Measurements from ENCODE around the gene APBB2.
A peak's percentile ranks its signal among the peaks of the same experiment; 100 is the strongest.
"Not testable (repeated sequence)": the region's sequence is repeated elsewhere in the genome, so short reads cannot be mapped to it uniquely, and the experiment has no call there.

The APBB2 gene

DNA sequence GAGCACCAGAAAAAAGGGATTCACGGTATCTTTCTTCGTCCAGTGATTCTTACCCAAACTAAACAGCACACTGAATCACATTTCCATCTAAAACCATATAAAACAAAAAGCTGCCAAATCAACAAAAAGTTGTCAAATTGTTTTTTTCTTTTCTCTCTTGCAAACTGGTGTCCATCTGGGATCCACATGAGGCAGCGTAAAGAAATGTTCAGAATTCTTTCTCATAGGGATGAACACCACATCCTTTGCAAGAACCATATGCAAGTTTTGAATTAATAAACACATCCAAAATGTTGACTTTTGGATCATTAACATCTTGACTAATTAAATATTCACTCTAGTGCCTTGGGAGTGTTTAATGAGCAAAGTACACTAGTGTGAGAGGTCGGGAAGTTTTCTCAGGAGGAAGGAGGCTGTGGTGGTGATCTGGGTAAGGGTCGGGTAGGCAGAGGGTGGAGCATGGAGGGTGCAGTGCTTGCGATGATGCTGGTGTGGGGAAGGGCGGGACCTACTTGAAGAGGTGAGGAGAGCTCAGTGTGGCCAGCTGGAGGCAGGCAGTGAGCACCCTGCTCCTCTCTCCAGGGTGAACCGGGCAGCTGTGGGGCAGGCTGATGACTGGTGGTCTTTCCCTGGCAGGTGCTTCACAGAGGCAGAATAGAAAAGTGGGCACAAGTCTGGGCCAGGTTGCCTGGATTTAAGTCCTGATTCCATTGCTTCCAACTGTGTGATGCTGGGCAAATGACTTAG, 391.7 kb downstream of the APBB2 start:
- DNase-seq (ENCODE audit: low spot score) = no peak

DNA sequence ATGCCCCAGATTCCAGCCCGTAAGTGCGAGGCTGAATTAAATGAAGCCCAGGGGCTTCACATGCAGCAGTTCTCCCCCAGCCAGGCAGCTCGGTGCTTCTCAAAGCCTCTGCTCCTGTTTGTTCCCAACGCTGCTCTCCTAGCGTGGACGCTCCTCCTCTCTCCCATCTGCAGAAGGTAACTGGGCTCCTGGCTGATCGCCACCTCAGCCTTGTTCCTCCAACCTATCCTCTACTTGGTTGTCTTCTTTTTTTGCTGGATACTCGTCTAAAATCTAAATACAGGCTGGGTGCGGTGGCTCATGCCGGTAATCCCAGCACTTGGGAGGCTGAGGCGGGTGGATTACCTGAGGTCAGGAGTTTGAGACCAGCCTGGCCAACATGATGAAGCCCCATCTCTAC, 394.2 kb downstream of the APBB2 start:
- no peak for DNase-seq (ENCODE audit: low spot score)

DNA sequence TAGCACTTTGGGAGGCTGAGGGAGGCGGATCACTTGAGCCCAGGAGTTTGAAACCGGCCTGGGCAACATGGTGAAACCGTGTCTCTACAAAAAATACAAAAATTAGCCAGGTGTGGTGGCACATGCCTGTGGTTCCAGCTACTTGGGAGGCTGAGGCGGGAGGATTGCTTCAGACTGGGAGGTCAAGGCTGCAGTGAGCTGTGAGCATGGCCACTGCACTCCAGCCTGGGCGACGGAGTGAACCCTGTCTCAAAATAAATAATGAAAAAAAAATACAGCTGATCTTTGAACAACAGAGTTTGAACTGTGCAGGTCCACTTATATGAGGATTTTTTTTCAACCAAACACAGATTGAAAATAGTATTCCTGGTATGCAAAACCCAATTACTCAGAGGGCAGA, 397.2 kb downstream of the APBB2 start:
- not testable (repeated sequence) for DNase-seq (ENCODE audit: low spot score)

DNA sequence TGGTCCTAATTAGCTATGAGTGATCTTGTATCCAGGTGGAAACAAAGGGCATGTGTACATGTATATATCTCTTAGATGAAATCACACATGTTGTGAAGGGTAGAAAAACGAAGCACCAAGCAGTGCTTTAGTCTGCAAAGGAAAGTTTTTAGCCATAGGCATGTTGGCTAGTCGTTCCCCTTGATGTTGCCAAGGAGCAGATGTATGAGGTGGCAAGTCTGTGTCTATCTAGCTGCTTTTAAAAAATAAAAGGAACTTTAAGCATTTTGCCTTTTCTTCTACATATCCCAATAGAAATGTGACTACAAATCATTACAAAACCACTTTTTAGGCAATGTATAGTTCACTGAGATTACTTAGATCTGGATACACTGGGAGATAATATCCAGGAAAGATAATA, 401.5 kb downstream of the APBB2 start:
- no peak for DNase-seq (ENCODE audit: low spot score)

DNA sequence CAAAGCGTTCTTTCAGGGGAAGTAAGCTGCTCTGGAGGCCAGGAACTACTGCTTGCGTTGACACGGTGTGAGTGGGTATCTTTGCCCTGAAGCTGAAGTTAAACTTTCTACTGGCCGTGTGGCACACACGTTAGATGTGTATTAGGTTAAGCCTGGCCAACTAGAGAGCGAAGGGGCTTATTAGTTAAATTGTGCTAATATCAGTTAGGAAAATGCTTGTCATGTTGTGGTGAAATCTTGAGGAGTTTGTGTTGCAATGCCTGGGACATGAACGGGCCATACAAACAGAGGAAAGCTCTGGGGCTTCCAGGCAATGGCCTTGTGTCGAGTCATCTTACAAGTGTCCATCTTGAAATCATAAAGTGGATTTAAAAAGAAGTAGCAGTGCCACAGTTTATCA, 402.0 kb downstream of the APBB2 start:
- no peak for DNase-seq (ENCODE audit: low spot score)

DNA sequence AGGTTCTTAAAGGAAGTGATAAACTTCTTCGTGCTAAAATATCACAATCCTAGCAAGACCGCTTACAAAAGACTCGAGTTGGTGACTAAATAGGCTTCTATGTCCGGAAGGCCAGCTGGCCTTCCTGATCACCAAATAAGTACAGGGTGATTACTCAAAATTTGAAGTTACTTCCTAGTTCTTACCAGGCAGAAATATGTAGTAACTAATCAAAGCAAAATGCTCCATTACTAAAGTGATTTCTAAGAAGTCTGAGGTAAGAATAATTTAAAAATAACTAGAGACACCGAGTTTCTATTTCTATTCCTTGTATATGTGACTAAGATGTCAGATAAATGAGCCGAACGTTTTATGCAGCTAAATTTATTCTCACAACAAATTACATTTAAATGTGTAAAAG, 402.4 kb downstream of the APBB2 start:
- DNase-seq (ENCODE audit: low spot score) = no peak

DNA sequence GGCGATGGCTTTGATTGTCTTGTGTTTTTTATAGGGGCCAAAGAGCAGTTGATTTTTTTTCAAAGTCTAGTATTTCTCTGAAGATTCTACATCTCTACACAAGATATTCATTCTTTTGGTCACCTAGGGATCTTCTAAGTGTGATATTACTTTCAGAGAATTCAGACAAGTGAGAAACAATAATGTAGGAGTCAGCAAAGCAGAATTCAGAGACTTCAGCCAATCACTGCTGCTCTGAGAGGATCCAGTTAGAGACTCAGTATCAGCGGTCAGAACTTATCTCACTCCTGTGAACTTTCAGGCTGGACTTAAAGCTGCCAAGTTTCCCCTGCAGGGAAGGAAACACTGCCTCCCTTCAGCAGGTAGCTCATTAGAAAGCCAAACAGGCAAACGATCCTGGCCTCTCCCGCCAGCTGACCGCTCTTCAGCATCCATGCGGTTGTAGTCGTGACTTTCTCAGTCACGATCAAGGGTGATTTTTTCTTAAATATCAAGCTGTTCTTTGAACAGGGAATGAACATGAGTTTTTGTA, 405.4 kb downstream of the APBB2 start:
- no peak for DNase-seq (ENCODE audit: low spot score)

DNA sequence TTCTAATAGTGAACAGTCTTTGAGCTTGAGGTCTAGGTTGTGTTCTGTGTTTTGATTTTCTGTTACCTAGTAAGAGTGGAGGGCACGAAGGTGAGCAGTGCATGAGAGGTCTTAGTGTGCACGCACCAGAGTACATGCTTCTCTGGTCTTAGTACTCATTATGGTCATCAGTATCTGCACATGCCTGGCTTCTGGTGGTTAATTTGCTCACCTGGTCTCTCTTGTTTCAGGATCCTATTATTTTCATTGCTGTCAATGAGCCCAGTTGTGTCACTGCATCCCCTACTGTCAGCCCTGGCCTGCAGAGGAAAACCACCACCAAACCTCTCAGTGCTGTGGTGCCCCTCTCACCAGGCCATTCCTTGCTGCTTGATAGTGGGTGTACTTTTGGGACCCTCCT, 409.7 kb downstream of the APBB2 start:
- no peak for DNase-seq (ENCODE audit: low spot score)

DNA sequence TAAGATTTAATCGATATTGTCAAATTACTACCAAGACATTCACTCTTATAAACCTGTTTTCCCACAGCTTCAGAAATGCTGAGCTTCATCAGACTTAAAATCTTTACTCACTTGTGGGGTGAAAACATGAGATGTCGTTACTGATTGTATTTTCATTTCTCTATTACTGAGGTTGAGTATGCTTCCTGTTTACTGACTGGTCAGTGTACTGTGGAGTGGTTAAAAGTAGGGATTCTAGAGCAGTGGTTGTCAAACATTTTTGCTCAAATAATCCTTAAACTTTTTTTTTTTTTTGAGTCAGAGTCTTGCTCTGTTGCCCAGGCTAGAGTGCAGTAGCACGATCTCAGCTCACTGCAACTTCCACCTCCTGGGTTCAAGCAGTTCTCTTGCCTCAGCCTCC, 414.3 kb downstream of the APBB2 start:
- no peak for DNase-seq (ENCODE audit: low spot score)

DNA sequence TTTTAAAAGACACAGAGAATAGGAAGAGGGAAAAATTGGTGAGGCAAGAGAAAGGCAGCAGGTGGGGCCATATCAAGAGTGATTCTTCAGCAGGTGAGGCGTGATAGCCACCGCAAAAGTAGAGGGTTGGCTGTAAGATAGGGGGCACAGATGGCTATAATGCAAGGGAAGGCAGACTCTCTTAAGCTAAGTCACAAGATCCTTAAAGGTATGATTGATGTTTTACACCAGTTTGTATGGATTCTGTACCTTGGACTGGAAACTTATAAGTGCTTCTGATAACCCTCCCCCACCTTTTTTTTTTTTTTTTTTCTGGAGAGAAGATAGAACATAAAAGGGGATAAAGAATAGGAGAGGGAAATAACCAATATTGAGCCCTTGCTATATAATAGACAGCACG, 424.6 kb downstream of the APBB2 start:
- DNase-seq (ENCODE audit: low spot score) = no peak

DNA sequence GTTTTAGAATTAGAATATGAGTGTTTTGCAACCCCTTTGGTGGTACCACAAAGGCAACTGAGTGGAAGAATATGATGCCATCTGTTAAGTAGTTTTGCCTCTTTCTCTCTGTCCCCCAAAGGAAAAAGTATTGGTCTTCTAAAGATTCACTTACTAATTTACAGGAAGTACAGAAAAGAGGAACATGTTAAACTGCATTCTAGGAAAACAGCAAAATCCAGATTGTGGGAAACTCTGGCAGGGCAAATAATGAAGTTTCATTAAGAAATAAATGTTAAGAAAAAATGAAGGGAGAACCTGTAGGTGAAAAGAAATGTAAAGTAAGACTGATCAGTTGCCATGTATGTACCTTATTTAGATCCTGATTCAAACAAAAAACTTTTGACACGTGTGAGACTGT, 425.3 kb downstream of the APBB2 start:
- no peak for DNase-seq (ENCODE audit: low spot score)

DNA sequence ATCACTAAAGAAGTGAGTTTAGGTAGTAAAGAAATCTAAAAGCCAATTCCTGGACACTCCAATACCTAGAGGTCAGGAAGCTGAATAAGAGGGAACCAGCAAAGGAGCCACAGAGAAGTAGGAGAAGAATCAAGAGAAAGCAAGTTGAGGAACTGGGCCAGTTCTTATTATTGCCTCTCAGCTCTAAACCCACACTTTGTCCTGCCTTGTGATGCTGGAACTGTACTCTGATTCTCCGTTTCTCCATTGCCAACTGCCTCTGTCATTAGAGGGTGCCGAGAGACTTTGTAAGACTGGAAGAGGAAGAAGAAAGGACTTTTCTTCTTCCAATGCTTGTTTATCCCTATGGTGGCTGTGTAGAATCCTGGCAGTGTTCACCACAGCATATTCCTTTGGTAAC, 426.0 kb downstream of the APBB2 start:
- DNase-seq (ENCODE audit: low spot score) = no peak

DNA sequence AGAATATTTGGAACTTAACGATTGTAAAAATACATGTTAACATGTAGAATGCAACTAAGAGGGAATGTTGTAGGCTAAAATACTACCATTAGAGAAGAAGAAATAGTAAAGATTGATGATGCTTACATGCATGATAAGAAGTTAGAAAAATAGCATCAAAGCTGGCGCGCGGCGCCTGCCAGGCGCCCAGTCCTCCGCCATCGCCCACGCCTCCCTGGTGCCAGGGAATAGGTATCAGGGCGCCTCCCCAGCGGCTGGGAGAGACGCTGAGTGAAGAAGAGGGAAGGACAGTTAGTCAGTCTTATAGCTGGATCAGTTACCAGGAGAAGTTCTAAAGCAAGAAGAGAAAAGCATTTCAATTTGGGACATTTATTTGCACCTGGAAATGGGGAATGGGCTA, 428.6 kb downstream of the APBB2 start:
- DNase-seq (ENCODE audit: low spot score) = no peak

DNA sequence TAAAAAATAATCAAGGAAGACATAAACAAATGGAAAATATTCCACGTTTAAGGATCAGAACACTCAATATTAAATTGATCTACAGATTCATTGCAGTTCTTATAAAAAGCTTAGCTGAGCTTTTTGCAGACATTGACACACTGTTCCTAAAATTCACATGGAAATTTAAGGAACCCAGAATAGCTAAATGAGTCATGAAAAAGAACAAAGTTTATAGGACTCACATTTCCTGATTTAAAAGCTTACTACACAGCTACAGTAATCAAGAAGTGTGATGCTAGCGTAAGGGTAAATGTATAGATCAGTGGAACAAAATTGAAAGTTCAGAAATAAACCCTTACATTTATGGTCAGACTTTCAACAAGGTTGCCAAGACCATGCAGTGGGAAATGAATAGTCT, 431.5 kb downstream of the APBB2 start:
- no peak for DNase-seq (ENCODE audit: low spot score)

DNA sequence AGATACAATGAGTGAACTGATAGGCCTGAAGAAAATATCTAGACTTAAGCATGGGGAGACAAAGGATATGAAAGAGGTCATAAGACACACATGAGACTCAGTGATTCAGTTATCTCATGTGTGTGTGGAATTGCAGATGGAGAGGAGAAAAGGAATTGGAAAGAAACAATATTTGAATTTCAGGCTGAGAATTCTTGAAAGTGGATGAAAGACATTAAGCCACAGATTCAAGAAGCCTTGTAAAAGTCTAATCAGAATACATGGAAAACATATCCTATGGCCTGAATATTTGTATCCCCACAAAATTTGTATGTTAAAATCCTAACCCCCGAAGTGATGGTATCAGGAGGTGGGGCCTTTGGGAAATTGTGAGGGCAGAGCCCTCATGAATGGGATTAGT, 436.3 kb downstream of the APBB2 start:
- no peak for DNase-seq (ENCODE audit: low spot score)

DNA sequence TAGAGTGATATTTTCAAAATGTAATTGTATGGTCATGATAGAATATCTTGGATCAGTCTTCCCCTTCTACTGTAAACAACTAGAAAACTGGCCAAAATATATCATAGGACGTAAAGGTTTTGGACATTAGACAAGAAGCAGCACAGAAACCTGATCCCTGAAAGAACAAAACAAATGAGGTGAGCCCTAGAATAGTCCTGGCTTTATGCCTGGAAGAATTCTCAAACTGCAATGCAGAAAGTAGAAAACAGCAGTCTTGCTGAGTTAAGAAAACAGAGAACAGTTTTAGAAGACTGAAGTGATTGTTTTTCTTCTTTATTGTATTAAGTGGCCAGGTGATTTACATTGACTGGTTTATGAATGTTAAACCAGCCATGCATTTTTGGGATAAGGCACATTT, 445.1 kb downstream of the APBB2 start:
- no peak for DNase-seq (ENCODE audit: low spot score)

DNA sequence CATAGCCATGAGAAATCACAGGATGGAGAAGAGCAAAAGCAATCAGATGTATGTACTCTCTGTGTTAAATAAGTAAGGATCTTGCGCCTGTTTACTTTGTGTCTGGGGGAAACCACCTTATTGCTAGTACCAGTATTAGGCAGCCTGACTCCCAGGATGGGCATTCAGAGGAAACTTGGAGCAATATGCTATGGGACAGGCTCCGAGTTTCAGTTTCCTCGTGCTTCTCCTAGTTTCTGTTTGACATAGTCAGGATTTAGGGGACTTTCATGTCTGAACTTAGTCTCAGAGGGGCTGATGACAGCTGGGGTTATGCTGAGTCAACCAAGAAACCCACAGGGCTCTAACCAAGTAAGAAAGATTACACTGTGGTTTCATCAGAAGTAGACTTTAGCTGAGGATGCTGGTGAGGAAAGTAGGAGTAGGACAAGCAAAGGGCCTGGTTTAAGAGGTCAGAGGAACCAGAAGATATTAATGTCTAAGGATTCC, 451.1 kb downstream of the APBB2 start:
- peak; percentile 49 for DNase-seq (ENCODE audit: low spot score)

Data from LoVo (cell line).